Effector memory CD8-positive, alpha-beta T cell (primary cell): ENCODE measurements around the gene G3BP1.

Experiments used
- ATAC-seq: fragments of 150-1000 bp; cut with Tn5 transposase; replicated peaks from 2 replicates; pipeline ENCODE4 v1.10.0; 2021; ENCODE audit warnings: mild to moderate bottlenecking, moderate library complexity
- DNase-seq, 3 experiments: peaks; one replicate each; pipeline ENCODE4 v3.0.0; 2021
- H3K27ac Mint-ChIP-seq, 2 donors: one replicate each; pipeline ENCODE4 v1.8.0; 2022; ENCODE audit warnings: mild to moderate bottlenecking in 2 of 2, mixed read lengths in 2 of 2, moderate library complexity in 2 of 2
- H3K27me3 Mint-ChIP-seq, 2 donors: one replicate each; pipeline ENCODE4 v1.8.0; 2022; ENCODE audit warnings: mixed read lengths in 2 of 2
- H3K36me3 Mint-ChIP-seq: one replicate; pipeline ENCODE4 v1.8.0; 2022; ENCODE audit warnings: mild to moderate bottlenecking, moderate library complexity, mixed read lengths; ENCODE audit not compliant: insufficient read depth
- H3K4me1 Mint-ChIP-seq, 2 donors: one replicate each; pipeline ENCODE4 v1.8.0; 2022; ENCODE audit warnings: low read depth in 2 of 2, mixed read lengths in 2 of 2
- H3K4me3 Mint-ChIP-seq, 2 donors: one replicate each; pipeline ENCODE4 v1.8.0; 2022; ENCODE audit warnings: mild to moderate bottlenecking in 2 of 2, mixed read lengths in 2 of 2, moderate library complexity in 2 of 2
- H3K9me3 Mint-ChIP-seq, 2 donors: one replicate each; pipeline ENCODE4 v1.8.0; 2022; ENCODE audit warnings: mixed read lengths in 2 of 2

Gene G3BP1

DNA sequence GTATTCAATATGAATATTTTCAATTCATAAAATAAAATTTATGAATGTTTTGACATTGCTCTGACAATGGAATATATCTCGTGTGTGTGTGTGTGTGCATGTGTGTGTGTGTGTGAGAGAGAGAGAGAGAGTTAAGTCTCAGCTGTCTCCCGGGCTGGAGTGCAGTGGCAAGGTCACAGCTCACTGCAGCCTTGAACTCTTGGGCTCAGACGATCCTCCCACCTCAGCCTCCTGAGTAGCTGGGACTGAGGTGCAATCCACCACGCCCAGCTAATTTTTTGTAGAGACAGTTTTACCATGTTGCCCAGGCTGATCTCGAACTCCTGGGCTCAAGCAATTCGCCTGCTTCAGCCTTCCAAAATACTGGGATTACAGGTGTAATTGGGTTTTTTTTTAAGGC, 16.1 kb downstream of the G3BP1 start:
- peaks cover 70% of the 10 kb centered on the region for H3K36me3 Mint-ChIP-seq
- no peaks in the 10 kb centered on the region for H3K9me3 Mint-ChIP-seq
- DNase-seq (no peak), ATAC-seq (no peak)
- H3K27ac Mint-ChIP-seq, result peak overlapping the region in 1 of 2 donors; percentile 44
- peaks cover 14 to 53% of the 10 kb centered on the region in 2 donors for H3K4me1 Mint-ChIP-seq
- H3K4me3 Mint-ChIP-seq, result no peak overlapping the region
- no peaks in the 10 kb centered on the region for H3K27me3 Mint-ChIP-seq

DNA sequence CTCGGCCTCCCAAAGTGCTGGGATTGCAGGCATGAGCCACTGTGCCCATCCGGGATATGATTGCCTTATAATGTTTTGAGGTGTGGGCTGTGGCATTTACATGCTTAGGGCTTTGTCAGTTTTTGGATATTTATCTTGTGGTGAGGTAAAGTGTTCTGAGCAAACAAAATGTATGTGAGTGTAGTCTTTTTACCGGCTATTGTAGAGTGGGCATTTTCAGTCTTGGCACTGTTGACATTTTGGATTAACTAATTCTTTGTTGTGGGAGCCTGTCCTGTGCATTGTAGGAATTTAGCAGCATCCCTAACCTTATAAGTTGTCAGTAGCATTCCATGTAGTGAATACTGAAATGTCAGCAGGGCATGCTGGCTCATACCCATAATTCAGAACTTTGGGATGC, 21.6 kb downstream of the G3BP1 start:
- Mint-ChIP-seq H3K4me1 (peaks cover 14 to 33% of the 10 kb centered on the region in 2 donors), H3K36me3 (peaks cover 84% of the 10 kb centered on the region), H3K27ac (peak overlapping the region in 1 of 2 donors; percentile 67), H3K27me3 (no peaks in the 10 kb centered on the region), H3K9me3 (no peaks in the 10 kb centered on the region), H3K4me3 (no peak overlapping the region)
- no peak for DNase-seq
- ATAC-seq, result no peak

DNA sequence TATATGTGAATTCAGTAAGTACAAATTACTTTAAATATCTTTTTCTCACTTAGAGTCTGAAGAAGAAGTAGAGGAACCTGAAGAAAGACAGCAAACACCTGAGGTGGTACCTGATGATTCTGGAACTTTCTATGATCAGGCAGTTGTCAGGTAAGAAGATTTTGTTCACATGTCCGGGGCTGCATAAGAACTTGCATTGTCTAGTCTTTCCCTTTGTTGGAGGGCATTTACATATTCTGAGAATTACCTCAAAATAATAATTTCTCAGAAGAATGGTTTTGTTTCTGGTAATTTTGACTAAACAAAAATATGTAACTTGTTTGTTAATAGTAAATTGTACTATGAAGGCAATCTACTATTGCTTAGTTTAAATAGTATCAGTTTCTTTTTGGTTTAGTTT, 23.7 kb downstream of the G3BP1 start:
- peaks cover 16 to 35% of the 10 kb centered on the region in 2 donors for H3K4me1 Mint-ChIP-seq
- no peak overlapping the region for H3K4me3 Mint-ChIP-seq
- H3K9me3 Mint-ChIP-seq, result no peaks in the 10 kb centered on the region
- no peaks in the 10 kb centered on the region for H3K27me3 Mint-ChIP-seq
- DNase-seq (no peak), ATAC-seq (no peak)
- H3K27ac Mint-ChIP-seq, result peak overlapping the region in 1 of 2 donors; percentile 28
- H3K36me3 Mint-ChIP-seq, result peaks cover 90% of the 10 kb centered on the region

DNA sequence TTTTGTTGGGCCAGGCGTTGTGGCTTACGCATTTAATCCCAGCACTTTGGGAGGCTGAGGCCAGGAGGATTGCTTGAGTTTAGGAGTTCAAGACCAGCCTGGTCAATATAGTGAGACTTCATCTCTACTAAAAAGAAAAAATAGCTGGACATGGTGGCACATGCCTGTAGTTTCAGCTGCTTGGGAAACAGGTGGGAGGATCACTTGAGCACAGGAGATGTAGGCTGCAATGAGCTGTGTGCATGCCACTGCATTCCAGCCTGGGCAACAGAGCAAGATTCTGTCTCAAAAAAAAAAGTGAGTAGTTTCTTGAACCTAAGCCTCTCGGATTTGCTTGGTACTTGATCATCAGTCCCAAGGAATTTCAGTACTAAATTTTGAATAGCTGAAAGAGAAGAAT, 26.9 kb downstream of the G3BP1 start:
- H3K9me3 Mint-ChIP-seq, result no peaks in the 10 kb centered on the region
- no peak overlapping the region for H3K4me3 Mint-ChIP-seq
- H3K4me1 Mint-ChIP-seq, result peaks cover 14 to 23% of the 10 kb centered on the region in 2 donors
- peak overlapping the region in 1 of 2 donors; percentile 80 for H3K27ac Mint-ChIP-seq
- no peak for ATAC-seq
- H3K27me3 Mint-ChIP-seq, result no peaks in the 10 kb centered on the region
- no peak for DNase-seq
- H3K36me3 Mint-ChIP-seq, result peaks cover 95% of the 10 kb centered on the region

DNA sequence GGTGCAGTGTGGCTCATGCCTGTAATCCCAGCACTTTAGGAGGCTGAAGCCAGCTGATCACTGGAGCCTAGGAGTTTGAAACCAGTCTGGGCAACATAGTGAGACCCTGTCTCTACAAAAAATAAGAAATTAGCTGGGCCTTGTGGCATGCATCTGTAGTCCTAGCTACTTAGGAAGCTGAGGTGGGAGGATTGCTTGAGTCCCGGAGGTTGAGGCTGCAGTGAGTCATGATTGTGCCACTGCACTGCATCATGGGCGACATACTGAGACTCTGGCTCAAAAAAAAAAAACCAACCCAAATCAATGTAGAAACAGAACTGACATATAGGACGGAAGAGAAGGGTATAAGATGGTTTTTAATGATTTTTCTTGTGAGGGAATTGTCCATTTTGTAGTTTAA, 27.7 kb downstream of the G3BP1 start:
- ATAC-seq (no peak), DNase-seq (no peak)
- peaks cover 95% of the 10 kb centered on the region for H3K36me3 Mint-ChIP-seq
- H3K9me3 Mint-ChIP-seq, result no peaks in the 10 kb centered on the region
- no peak overlapping the region for H3K4me3 Mint-ChIP-seq
- peak overlapping the region; percentile 52 to 62 for H3K27ac Mint-ChIP-seq
- no peaks in the 10 kb centered on the region for H3K27me3 Mint-ChIP-seq
- H3K4me1 Mint-ChIP-seq, result peaks cover 12 to 20% of the 10 kb centered on the region in 2 donors

DNA sequence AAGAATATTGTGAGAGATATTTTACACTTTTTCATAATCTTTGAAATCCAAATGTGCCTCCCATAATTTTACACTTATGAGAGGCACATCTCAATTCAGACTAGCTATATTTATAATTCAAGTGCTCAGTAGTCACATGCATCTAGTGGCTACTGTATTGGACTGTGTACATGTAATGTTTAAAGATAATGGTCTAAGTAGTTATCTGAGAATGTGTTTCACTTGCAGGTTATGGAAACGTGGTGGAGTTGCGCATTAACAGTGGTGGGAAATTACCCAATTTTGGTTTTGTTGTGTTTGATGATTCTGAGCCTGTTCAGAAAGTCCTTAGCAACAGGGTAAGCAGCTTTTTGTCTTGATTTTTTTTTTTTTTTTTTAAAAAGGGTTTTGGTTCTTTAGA, 28.8 kb downstream of the G3BP1 start:
- no peak for DNase-seq
- H3K27ac Mint-ChIP-seq, result peak overlapping the region in 1 of 2 donors; percentile 52

DNA sequence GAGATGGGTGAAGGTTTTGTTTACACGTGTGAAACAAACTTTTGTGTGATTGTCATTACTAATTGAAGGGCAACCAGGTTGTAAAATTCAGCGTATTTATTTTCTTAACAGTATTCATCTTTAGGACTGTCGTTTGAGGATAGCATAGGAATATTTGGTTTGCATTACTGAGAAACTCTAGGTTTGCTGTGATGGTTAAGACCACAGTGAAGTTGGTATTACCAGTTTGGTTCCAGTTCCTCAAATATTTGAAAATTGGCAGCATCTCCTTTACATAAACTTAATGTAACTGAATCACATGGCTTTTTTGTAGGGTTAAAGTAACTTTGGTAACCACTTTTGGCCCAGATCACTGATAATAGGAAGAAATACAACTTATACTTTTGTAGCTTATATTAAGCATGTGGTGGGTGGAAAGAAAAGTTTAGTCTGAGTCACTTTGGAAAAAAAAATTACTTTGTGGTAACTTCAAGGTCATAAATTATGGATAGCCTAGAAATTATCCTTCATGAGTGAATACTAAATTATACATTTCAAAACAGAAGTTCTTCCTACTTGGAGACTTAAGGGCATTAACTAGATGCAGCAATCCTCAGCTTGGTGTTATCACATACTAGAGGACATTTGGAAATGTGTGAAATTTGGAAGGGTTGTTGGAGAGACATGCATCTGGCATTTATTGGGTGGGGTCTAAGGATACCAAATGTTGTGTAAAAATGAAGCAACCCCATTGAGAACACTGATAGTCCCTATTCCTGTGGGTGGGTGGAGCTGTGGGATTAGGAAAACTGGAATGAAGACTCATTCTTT, 33.9 kb downstream of the G3BP1 start:
- H3K36me3 Mint-ChIP-seq, result peaks cover 74% of the 10 kb centered on the region

More for the DNA sequence above, 28.8 kb downstream of the G3BP1 start:
- Mint-ChIP-seq H3K27me3 (no peaks in the 10 kb centered on the region), H3K9me3 (no peaks in the 10 kb centered on the region), H3K4me1 (peaks cover 10 to 23% of the 10 kb centered on the region in 2 donors), H3K36me3 (peaks cover 95% of the 10 kb centered on the region), H3K4me3 (no peak overlapping the region)
- ATAC-seq, result no peak

DNA sequence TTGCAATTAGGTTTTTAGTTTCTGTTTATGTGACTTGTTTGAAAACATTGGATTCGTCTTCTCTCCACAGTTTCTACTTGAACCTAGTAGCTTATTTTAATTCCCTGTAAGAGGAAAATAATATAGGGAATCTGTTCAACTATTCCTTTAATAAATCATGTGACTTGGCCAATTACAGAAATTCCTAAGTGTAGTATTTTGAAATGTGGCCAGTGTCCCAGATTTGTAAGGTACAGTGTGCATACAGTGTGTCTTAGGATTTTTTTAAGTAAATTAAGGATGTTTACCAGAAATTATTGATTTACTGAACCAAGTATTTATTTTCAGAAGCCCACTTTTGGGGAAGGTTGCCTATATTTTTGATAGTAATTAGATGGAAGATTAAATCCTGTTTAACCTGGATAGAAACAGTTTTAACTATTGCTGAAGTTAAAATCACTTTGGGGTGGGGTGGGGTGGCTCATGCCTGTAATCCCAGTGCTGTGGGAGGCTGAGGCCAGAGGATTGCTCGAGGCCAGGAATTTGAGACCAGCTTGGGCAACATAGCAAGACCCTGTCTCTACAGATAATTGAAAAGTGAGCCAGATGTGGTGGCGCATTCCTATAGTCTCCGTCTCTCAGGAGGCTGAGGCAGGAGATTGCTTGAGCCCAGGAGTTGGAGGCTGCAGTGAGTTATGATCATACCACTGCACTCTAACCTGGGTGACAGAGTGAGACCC, 36.9 kb downstream of the G3BP1 start:
- H3K27ac Mint-ChIP-seq, result peak overlapping the region in 1 of 2 donors; percentile 80
- H3K36me3 Mint-ChIP-seq, result peaks cover 61% of the 10 kb centered on the region
- peaks cover 2 to 17% of the 10 kb centered on the region in 2 donors for H3K4me1 Mint-ChIP-seq
- H3K9me3 Mint-ChIP-seq, result no peaks in the 10 kb centered on the region
- no peak for DNase-seq
- ATAC-seq, result no peak
- no peaks in the 10 kb centered on the region for H3K27me3 Mint-ChIP-seq
- H3K4me3 Mint-ChIP-seq, result no peak overlapping the region

More for the DNA sequence above, 33.9 kb downstream of the G3BP1 start:
- Mint-ChIP-seq H3K4me1 (peaks cover 0 to 17% of the 10 kb centered on the region in 2 donors), H3K27ac (peak overlapping the region in 1 of 2 donors; percentile 41), H3K4me3 (no peak overlapping the region), H3K9me3 (no peaks in the 10 kb centered on the region), H3K27me3 (no peaks in the 10 kb centered on the region)
- DNase-seq, result no peak
- no peak for ATAC-seq

DNA sequence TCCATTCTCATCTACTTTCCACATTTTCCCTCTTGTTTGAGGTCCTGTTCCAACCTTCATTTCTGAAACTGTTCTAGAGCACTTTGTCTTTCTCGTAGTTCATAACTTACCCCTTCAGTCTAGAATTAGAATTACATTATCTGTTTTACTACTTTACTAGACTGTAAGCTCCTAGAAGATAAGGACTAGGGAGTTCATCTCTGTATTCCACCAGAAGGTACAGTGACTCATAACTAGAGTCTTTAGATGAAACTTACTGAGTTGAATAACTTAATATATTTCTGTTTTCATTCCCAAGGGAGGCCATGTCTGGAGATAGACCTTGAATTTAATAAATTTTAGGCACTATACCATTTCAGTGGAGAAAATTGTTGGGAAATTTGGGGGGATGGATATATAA, 38.7 kb downstream of the G3BP1 start:
- no peaks in the 10 kb centered on the region for H3K27me3 Mint-ChIP-seq
- ATAC-seq (no peak), DNase-seq (no peak)
- H3K36me3 Mint-ChIP-seq, result peaks cover 52% of the 10 kb centered on the region
- no peak overlapping the region for H3K4me3 Mint-ChIP-seq
- H3K9me3 Mint-ChIP-seq, result no peaks in the 10 kb centered on the region
- peaks cover 2 to 12% of the 10 kb centered on the region in 2 donors for H3K4me1 Mint-ChIP-seq
- no peak overlapping the region for H3K27ac Mint-ChIP-seq

DNA sequence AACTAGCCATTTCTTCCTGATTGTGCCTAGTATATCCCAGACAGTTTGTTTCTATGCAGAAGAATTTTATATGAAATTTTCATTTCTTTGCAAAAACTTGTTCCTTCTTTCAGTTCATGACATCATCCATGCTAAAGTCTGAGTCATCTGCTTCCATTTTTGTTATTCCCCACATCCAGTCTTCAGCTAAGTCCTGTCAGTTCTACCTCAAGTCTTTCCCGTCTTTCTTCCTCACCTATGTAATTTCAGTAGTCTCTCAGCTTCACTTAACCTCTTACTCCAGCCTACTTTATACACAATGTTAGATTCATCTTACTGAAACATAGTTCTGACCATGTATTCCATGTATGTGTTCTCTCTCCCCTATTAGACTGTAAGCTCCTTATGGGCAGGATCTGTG, 39.1 kb downstream of the G3BP1 start:
- Mint-ChIP-seq H3K4me1 (peaks cover 2 to 8% of the 10 kb centered on the region in 2 donors), H3K9me3 (no peaks in the 10 kb centered on the region), H3K36me3 (peaks cover 48% of the 10 kb centered on the region), H3K27me3 (no peaks in the 10 kb centered on the region), H3K27ac (no peak overlapping the region), H3K4me3 (no peak overlapping the region)
- ATAC-seq (no peak), DNase-seq (no peak)

DNA sequence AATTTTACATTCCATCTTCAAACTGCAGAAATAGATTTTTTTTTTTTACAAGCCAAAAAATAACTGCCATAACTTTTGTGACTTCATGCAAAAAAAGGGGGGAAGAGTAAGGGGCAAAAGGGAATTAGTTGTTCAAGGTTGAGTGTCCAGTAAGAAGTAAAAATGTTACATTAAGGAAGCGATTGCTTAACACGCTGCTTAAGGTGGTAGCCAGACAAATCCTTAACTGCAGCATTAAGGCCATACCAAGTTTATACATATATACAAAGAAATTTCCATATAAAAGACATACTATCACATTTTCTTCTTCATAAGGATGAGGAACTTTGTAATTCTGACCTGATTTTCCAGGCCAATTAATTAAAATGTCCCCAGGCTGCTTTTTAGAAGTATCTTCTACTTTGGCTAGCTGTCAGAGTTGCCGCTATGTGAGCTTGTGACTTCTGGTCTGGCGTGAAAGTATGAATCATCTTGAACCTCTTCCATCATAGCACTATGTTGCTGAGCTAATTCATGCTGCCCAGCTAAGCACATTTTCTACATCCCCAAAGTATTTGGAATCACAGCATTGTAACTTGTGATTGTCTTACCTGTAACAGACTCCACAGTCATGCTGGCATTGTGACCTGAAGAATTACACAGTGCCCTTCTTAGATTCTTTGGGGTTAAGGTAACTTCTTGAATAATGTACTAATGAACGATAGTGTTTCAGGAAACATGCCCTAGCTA, 40.0 kb downstream of the G3BP1 start:
- ATAC-seq (no peak), DNase-seq (no peak)
- Mint-ChIP-seq H3K4me3 (no peak overlapping the region), H3K36me3 (peaks cover 39% of the 10 kb centered on the region), H3K27me3 (no peaks in the 10 kb centered on the region), H3K4me1 (peaks cover 2 to 8% of the 10 kb centered on the region in 2 donors), H3K9me3 (no peaks in the 10 kb centered on the region), H3K27ac (no peak overlapping the region)

DNA sequence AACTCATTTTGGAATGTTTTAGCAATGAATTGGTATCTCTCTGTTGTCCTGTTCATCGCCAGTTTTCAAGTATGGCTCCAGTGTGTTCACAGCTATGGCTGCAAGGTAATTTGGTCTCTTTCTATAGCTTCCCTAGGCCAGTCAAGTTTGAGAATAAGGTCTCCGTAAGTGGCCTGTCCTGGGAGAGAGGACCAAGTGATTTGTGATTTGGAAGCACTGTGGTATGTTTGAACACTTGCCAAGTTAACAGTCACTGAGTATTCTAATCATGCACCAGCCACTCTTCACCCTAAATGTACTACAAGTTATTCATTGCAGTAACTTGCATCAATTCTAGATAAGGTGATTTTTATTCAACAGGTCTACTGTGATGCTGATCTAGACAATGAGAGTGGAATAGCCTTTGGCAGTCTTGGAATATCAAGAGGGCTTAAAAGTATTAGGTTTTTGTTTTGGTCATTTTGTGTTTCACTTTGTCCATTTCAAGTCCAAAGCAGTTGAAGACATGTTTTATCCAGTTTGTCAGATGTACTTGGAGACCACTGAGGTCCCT, 41.1 kb downstream of the G3BP1 start:
- Mint-ChIP-seq H3K36me3 (peaks cover 36% of the 10 kb centered on the region), H3K27ac (no peak overlapping the region)
- no peak for ATAC-seq

DNA sequence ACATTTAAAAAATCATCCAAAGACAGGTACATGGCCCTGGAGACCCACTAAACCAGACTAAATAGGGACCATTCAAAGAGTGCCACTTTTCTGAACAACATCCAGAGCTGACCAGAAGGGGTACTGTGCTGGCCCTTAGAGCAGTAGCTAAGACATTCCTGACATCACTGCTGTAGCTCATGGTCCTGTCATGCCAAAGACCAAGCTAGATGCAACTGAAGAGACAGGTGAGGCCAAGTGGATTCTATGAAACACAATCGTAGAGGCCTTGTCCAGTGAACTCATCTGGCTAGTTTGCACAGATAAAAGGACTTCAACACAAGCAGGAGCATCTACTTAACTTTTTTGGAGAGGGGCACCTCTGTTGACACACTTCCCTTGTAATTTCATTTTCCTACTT, 43.3 kb downstream of the G3BP1 start:
- DNase-seq (no peak), ATAC-seq (no peak)
- Mint-ChIP-seq H3K27me3 (no peaks in the 10 kb centered on the region), H3K36me3 (peaks cover 31% of the 10 kb centered on the region), H3K4me1 (peaks cover 2 to 3% of the 10 kb centered on the region in 2 donors), H3K9me3 (no peaks in the 10 kb centered on the region), H3K4me3 (no peak overlapping the region), H3K27ac (peak overlapping the region in 1 of 2 donors; percentile 52)

More for the DNA sequence above, 41.1 kb downstream of the G3BP1 start:
- Mint-ChIP-seq H3K27me3 (no peaks in the 10 kb centered on the region), H3K4me3 (no peak overlapping the region), H3K4me1 (peaks cover 2 to 7% of the 10 kb centered on the region in 2 donors), H3K9me3 (no peaks in the 10 kb centered on the region)
- no peak for DNase-seq
